BLaER1 treated with 17β-estradiol and CSF1 and Interleukin-3, amounts not matched to agents 10 nM and 100 nM (cell line): ENCODE results near the gene CD300LB.

Source experiments
- H3K27ac ChIP-seq, 11 experiments: shearing (Covaris generic); formaldehyde crosslinking; 2 replicates each; pipeline ENCODE4 v1.8.1; 2022
- H3K27me3 ChIP-seq, 11 experiments: shearing (Covaris generic); formaldehyde crosslinking; 2 replicates each; pipeline ENCODE4 v1.8.1; 2022
- H3K36me3 ChIP-seq, 11 experiments: shearing (Covaris generic); formaldehyde crosslinking; 2 replicates each; pipeline ENCODE4 v1.8.1; 2022
- H3K4me1 ChIP-seq, 10 experiments: shearing (Covaris generic); formaldehyde crosslinking; 2 replicates each; pipeline ENCODE4 v1.8.1; 2022
- H3K4me2 ChIP-seq, 11 experiments: shearing (Covaris generic); formaldehyde crosslinking; 2 replicates each; pipeline ENCODE4 v1.8.1; 2022
- H3K4me3 ChIP-seq, 10 experiments: shearing (Covaris generic); formaldehyde crosslinking; 2 replicates each; pipeline ENCODE4 v1.8.1; 2022
- H3K9ac ChIP-seq, 11 experiments: shearing (Covaris generic); formaldehyde crosslinking; 2 replicates each; pipeline ENCODE4 v1.8.1; 2022
- H3K9me3 ChIP-seq, 11 experiments: shearing (Covaris generic); formaldehyde crosslinking; replicated peaks in 1 of 11; 2 replicates each; pipeline ENCODE4 v1.8.1; 2022
- H4K20me1 ChIP-seq, 11 experiments: shearing (Covaris generic); formaldehyde crosslinking; 2 replicates each; pipeline ENCODE4 v1.8.1; 2022
- Cebpa-rat ChIP-seq, 11 experiments: shearing (Covaris generic); IDR thresholded peaks; 2 replicates each; pipeline ENCODE4 v1.8.1; 2022

The CD300LB gene

GRCh38 chr17:74480290-74480689 lies 51.0 kb downstream of the CD300LB start:
- Histone ChIP-seq H3K4me2 (peak overlapping the region in 9 of 11 experiments; percentile 72 to 95 (median 79); a peak in 14 of 22 replicates), H3K27ac (peak overlapping the region in 7 of 11 experiments; percentile 62 to 79 (median 69); a peak in 9 of 22 replicates), H3K4me3 (no peak overlapping the region), H4K20me1 (peaks cover 0 to 10% (median 0%) of the 10 kb centered on the region in 11 experiments; a peak in 3 of 22 replicates), H3K27me3 (no peaks in the 10 kb centered on the region), H3K9me3 (peaks cover 8 to 17% (median 13%) of the 10 kb centered on the region in 11 experiments), H3K9ac (no peak overlapping the region), H3K4me1 (peaks cover 32 to 52% (median 36%) of the 10 kb centered on the region in 10 experiments), H3K36me3 (peaks cover 0 to 80% (median 0%) of the 10 kb centered on the region in 11 experiments; a peak in 10 of 22 replicates)
- no peak for TF ChIP-seq Cebpa-rat (IDR thresholded peaks at IDR 0.05)

- Histone ChIP-seq H3K27me3 (no peaks in the 10 kb centered on the region), H3K9me3 (peaks cover 14 to 25% (median 20%) of the 10 kb centered on the region in 11 experiments), H3K4me3 (peak overlapping the region in 4 of 10 experiments; percentile 25 to 41 (median 28); a peak in 9 of 20 replicates), H3K4me2 (peak overlapping the region; percentile 65 to 95 (median 78)), H3K36me3 (peaks cover 0 to 80% (median 0%) of the 10 kb centered on the region in 11 experiments; a peak in 10 of 22 replicates), H3K27ac (peak overlapping the region; percentile 32 to 79 (median 65); a peak in 19 of 22 replicates), H3K4me1 (peaks cover 45 to 60% (median 49%) of the 10 kb centered on the region in 10 experiments), H3K9ac (peak overlapping the region; percentile 1 to 63 (median 53); a peak in 16 of 22 replicates), H4K20me1 (peaks cover 0 to 10% (median 0%) of the 10 kb centered on the region in 11 experiments; a peak in 3 of 22 replicates)
- no peak for TF ChIP-seq Cebpa-rat (IDR thresholded peaks at IDR 0.05)
These were observed 52.7 kb downstream of the CD300LB start for GRCh38 chr17:74478420-74479100.

GRCh38 chr17:74477411-74477810 lies 53.9 kb downstream of the CD300LB start:
- peaks cover 0 to 20% (median 0%) of the 10 kb centered on the region in 11 experiments; a peak in 4 of 22 replicates for H4K20me1 ChIP-seq
- TF ChIP-seq Cebpa-rat (IDR thresholded peaks at IDR 0.05): no peak
- peak overlapping the region in 7 of 11 experiments; percentile 41 to 79 (median 69); a peak in 9 of 22 replicates for H3K27ac ChIP-seq
- H3K4me3 ChIP-seq: no peak overlapping the region; a peak in 1 of 20 replicates
- H3K27me3 ChIP-seq: no peaks in the 10 kb centered on the region
- peaks cover 14 to 25% (median 20%) of the 10 kb centered on the region in 11 experiments for H3K9me3 ChIP-seq
- peak overlapping the region in 4 of 11 experiments; percentile 17 to 63 (median 48); a peak in 4 of 22 replicates for H3K9ac ChIP-seq
- peaks cover 0 to 80% (median 0%) of the 10 kb centered on the region in 11 experiments; a peak in 10 of 22 replicates for H3K36me3 ChIP-seq
- peaks cover 51 to 61% (median 55%) of the 10 kb centered on the region in 10 experiments for H3K4me1 ChIP-seq
- H3K4me2 ChIP-seq: peak overlapping the region in 10 of 11 experiments; percentile 65 to 95 (median 78); a peak in 20 of 22 replicates

GRCh38 chr17:74475189-74475588 lies 56.1 kb downstream of the CD300LB start:
- Histone ChIP-seq H3K4me1 (peaks cover 46 to 61% (median 53%) of the 10 kb centered on the region in 10 experiments), H3K27ac (no peak overlapping the region), H3K27me3 (no peaks in the 10 kb centered on the region; a peak in 1 of 22 replicates), H4K20me1 (peaks cover 0 to 31% (median 0%) of the 10 kb centered on the region in 11 experiments; a peak in 4 of 22 replicates), H3K9ac (no peak overlapping the region), H3K4me2 (peak overlapping the region in 3 of 11 experiments; percentile 67 to 79 (median 71); a peak in 2 of 22 replicates), H3K36me3 (peaks cover 0 to 78% (median 0%) of the 10 kb centered on the region in 11 experiments; a peak in 10 of 22 replicates), H3K9me3 (peaks cover 14 to 25% (median 20%) of the 10 kb centered on the region in 11 experiments), H3K4me3 (peak overlapping the region in 1 of 10 experiments; percentile 5; a peak in 1 of 20 replicates)
- no peak for TF ChIP-seq Cebpa-rat (IDR thresholded peaks at IDR 0.05)

GRCh38 chr17:74474043-74474792 lies 57.1 kb downstream of the CD300LB start:
- H3K4me1 ChIP-seq: peaks cover 37 to 61% (median 43%) of the 10 kb centered on the region in 10 experiments
- H3K4me3 ChIP-seq: no peak overlapping the region
- H4K20me1 ChIP-seq: peaks cover 0 to 38% (median 0%) of the 10 kb centered on the region in 11 experiments; a peak in 4 of 22 replicates

GRCh38 chr17:74473294-74473693 lies 58.0 kb downstream of the CD300LB start:
- Histone ChIP-seq H3K36me3 (peaks cover 0 to 79% (median 0%) of the 10 kb centered on the region in 11 experiments; a peak in 10 of 22 replicates), H3K9ac (no peak overlapping the region; a peak in 1 of 22 replicates), H3K9me3 (peaks cover 14 to 25% (median 20%) of the 10 kb centered on the region in 11 experiments), H3K27me3 (peaks cover 0 to 10% (median 1%) of the 10 kb centered on the region in 11 experiments; a peak in 8 of 22 replicates), H3K27ac (no peak overlapping the region; a peak in 1 of 22 replicates), H3K4me2 (peak overlapping the region in 10 of 11 experiments; percentile 0 to 79 (median 60); a peak in 12 of 22 replicates), H4K20me1 (peaks cover 0 to 46% (median 0%) of the 10 kb centered on the region in 11 experiments; a peak in 4 of 22 replicates), H3K4me1 (peaks cover 29 to 61% (median 34%) of the 10 kb centered on the region in 10 experiments), H3K4me3 (no peak overlapping the region)
- no peak for TF ChIP-seq Cebpa-rat (IDR thresholded peaks at IDR 0.05)

More at GRCh38 chr17:74474043-74474792, 57.1 kb downstream of the CD300LB start:
- Histone ChIP-seq H3K36me3 (peaks cover 0 to 79% (median 0%) of the 10 kb centered on the region in 11 experiments; a peak in 10 of 22 replicates), H3K27ac (no peak overlapping the region; a peak in 1 of 22 replicates), H3K4me2 (peak overlapping the region in 9 of 11 experiments; percentile 39 to 79 (median 62); a peak in 18 of 22 replicates), H3K9me3 (peaks cover 14 to 25% (median 20%) of the 10 kb centered on the region in 11 experiments), H3K9ac (peak overlapping the region in 1 of 11 experiments; percentile 29; a peak in 1 of 22 replicates), H3K27me3 (peaks cover 0 to 2% (median 0%) of the 10 kb centered on the region in 11 experiments; a peak in 1 of 22 replicates)
- no peak for TF ChIP-seq Cebpa-rat (IDR thresholded peaks at IDR 0.05)

- Histone ChIP-seq H3K9me3 (peaks cover 14 to 25% (median 20%) of the 10 kb centered on the region in 11 experiments), H3K4me2 (peak overlapping the region in 7 of 11 experiments; percentile 0 to 79 (median 59); a peak in 4 of 22 replicates), H3K36me3 (peaks cover 0 to 79% (median 0%) of the 10 kb centered on the region in 11 experiments; a peak in 10 of 22 replicates), H3K4me1 (peaks cover 27 to 61% (median 30%) of the 10 kb centered on the region in 10 experiments), H3K27me3 (peaks cover 0 to 14% (median 4%) of the 10 kb centered on the region in 11 experiments; a peak in 8 of 22 replicates), H4K20me1 (peaks cover 0 to 46% (median 0%) of the 10 kb centered on the region in 11 experiments; a peak in 4 of 22 replicates), H3K27ac (no peak overlapping the region; a peak in 1 of 22 replicates), H3K9ac (no peak overlapping the region), H3K4me3 (no peak overlapping the region)
- no peak for TF ChIP-seq Cebpa-rat (IDR thresholded peaks at IDR 0.05)
These were observed 58.4 kb downstream of the CD300LB start for GRCh38 chr17:74472890-74473289.
